CD14-positive monocyte (primary cell): ENCODE data around the gene ADAMTSL3. TPM values are rescaled to one million over a fixed set of nuclear protein-coding genes. Genes with fewer than 3 reads are reported as not detected.

Experiments used
- DNase-seq, 3 donors: peaks; one replicate each; pipeline ENCODE4 v3.0.0-alpha.2; 2011 to 2022
- H2AFZ ChIP-seq: 2 replicates; pipeline ENCODE4 v1.6.0; 2012; ENCODE audit warnings: mild to moderate bottlenecking, low read depth, low read length, inconsistent platforms; ENCODE audit not compliant: insufficient read depth, poor library complexity, severe bottlenecking
- H3K27ac ChIP-seq, 2 donors: 1 replicate in 1 of 2; 2 replicates in 1 of 2; pipeline ENCODE4 v1.5.1; 2012 to 2013; ENCODE audit warnings: low read length in 2 of 2, control low read depth in 1 of 2, inconsistent platforms in 1 of 2, low read depth in 1 of 2, mild to moderate bottlenecking in 1 of 2
- H3K27me3 ChIP-seq, 2 donors: one replicate each; pipeline versions ENCODE4 v1.6.0 to v1.6.1; 2011 to 2013; ENCODE audit warnings: low read length in 2 of 2; ENCODE audit not compliant: control insufficient read depth in 2 of 2, insufficient read depth in 2 of 2
- H3K36me3 ChIP-seq, 2 donors: replicated peaks in 1 of 2; 1 replicate in 1 of 2; 2 replicates in 1 of 2; pipeline versions ENCODE4 v1.5.1 to v1.6.1; 2012 to 2013; ENCODE audit warnings: low read length in 2 of 2, control low read depth in 1 of 2, inconsistent platforms in 1 of 2, mild to moderate bottlenecking in 1 of 2; ENCODE audit not compliant: insufficient read depth in 2 of 2, control insufficient read depth in 1 of 2
- H3K4me1 ChIP-seq, 2 donors: 1 replicate in 1 of 2; 2 replicates in 1 of 2; pipeline versions ENCODE4 v1.5.1 to v1.6.1; 2012 to 2013; ENCODE audit warnings: low read length in 2 of 2, control low read depth in 1 of 2, inconsistent platforms in 1 of 2, mild to moderate bottlenecking in 1 of 2, moderate library complexity in 1 of 2; ENCODE audit not compliant: insufficient read depth in 2 of 2, control insufficient read depth in 1 of 2
- H3K4me2 ChIP-seq: replicated peaks from 2 replicates; pipeline ENCODE3; 2012; ENCODE audit warnings: low read length, moderate library complexity, mild to moderate bottlenecking; ENCODE audit not compliant: poor library complexity, severe bottlenecking; ENCODE audit errors: extremely low read depth
- H3K4me3 ChIP-seq, 3 experiments: fragments of 200-600 bp in 1 of 3; sonication (generic) in 1 of 3; replicated peaks in 1 of 3; 1 replicate in 2 of 3; 2 replicates in 1 of 3; pipeline ENCODE4 v1.5.1; 2011 to 2013; ENCODE audit warnings: low read length in 3 of 3, mild to moderate bottlenecking in 3 of 3, control low read depth in 2 of 3, low read depth in 2 of 3, inconsistent platforms in 1 of 3, moderate library complexity in 1 of 3
- H3K79me2 ChIP-seq: 2 replicates; pipeline ENCODE4 v1.6.0; 2012; ENCODE audit warnings: mild to moderate bottlenecking, control low read depth, inconsistent platforms, low read length, moderate library complexity; ENCODE audit not compliant: insufficient read depth
- H3K9ac ChIP-seq: 2 replicates; pipeline ENCODE4 v1.6.0; 2017; ENCODE audit warnings: low read length, mild to moderate bottlenecking; ENCODE audit not compliant: insufficient read depth, poor library complexity, severe bottlenecking
- H3K9me3 ChIP-seq, 2 donors: replicated peaks in 1 of 2; 1 replicate in 1 of 2; 2 replicates in 1 of 2; pipeline versions ENCODE4 v1.5.1 to v1.6.1; 2012 to 2013; ENCODE audit warnings: low read length in 2 of 2, control low read depth in 1 of 2; ENCODE audit not compliant: control insufficient read depth in 1 of 2, insufficient read depth in 1 of 2
- H4K20me1 ChIP-seq: 2 replicates; pipeline ENCODE4 v1.6.0; 2012; ENCODE audit warnings: mild to moderate bottlenecking, low read length, control low read depth, moderate library complexity; ENCODE audit not compliant: insufficient read depth
- H3K27ac Mint-ChIP-seq, 7 donors: one replicate each; pipeline ENCODE4 v1.8.0; 2020; ENCODE audit warnings: mild to moderate bottlenecking in 7 of 7, mixed read lengths in 7 of 7, moderate library complexity in 6 of 7, inconsistent platforms in 2 of 7
- H3K27me3 Mint-ChIP-seq, 3 donors: one replicate each; pipeline ENCODE4 v1.8.0; 2021 to 2022; ENCODE audit warnings: low read depth in 3 of 3, mild to moderate bottlenecking in 3 of 3, mixed read lengths in 3 of 3, moderate library complexity in 3 of 3, inconsistent platforms in 1 of 3
- H3K36me3 Mint-ChIP-seq, 2 donors: one replicate each; pipeline ENCODE4 v1.8.0; 2020; ENCODE audit warnings: mixed read lengths in 2 of 2, inconsistent platforms in 1 of 2, mild to moderate bottlenecking in 1 of 2
- H3K4me1 Mint-ChIP-seq: one replicate; pipeline ENCODE4 v1.8.0; 2020; ENCODE audit warnings: mild to moderate bottlenecking, mixed read lengths
- H3K4me3 Mint-ChIP-seq, 2 donors: one replicate each; pipeline ENCODE4 v1.8.0; 2020; ENCODE audit warnings: mild to moderate bottlenecking in 2 of 2, mixed read lengths in 2 of 2, moderate library complexity in 1 of 2
- H3K9me3 Mint-ChIP-seq, 7 donors: one replicate each; pipeline ENCODE4 v1.8.0; 2020 to 2022; ENCODE audit warnings: mixed read lengths in 7 of 7, mild to moderate bottlenecking in 6 of 7, moderate library complexity in 6 of 7, inconsistent platforms in 2 of 7
- WGBS: methylation state at CpG from one replicate; pipeline ENCODE4 v1.1.5; 2013; ENCODE audit warnings: missing lambda C conversion rate; ENCODE audit not compliant: insufficient coverage; 5-methylcytosine and 5-hydroxymethylcytosine counted together
- intact Hi-C, 2 donors: fragments of 100-400 bp; cut with micrococcal nuclease; formaldehyde crosslinking; loops; one replicate each; pipeline versions ENCODE4 v1.15.0 to v1.15.1; 2023
- polyA plus RNA-seq, 3 donors: library from polyadenylated mRNA; depleted of rRNA in 1 of 3; unstranded in 2 of 3; stranded (reverse) in 1 of 3; fragments of 300-500 nt in 2 of 3; fragments of >200 nt in 1 of 3; fragmentation: Illumina TruSeq in 2 of 3; gene quantifications; 1 replicate in 2 of 3; 2 replicates in 1 of 3; pipeline ENCODE4 v1.2.3, GENCODE V29; 2012 to 2021
- TF ChIP-seq, protein P1 (sequence below): fragments of 200-600 bp; IDR thresholded peaks from one replicate; pipeline ENCODE4 v1.8.0; 2022; ENCODE audit warnings: antibody characterized with exemption, mild to moderate bottlenecking

The ADAMTSL3 gene
- polyA plus RNA-seq, 3 donors = not detected

DNA sequence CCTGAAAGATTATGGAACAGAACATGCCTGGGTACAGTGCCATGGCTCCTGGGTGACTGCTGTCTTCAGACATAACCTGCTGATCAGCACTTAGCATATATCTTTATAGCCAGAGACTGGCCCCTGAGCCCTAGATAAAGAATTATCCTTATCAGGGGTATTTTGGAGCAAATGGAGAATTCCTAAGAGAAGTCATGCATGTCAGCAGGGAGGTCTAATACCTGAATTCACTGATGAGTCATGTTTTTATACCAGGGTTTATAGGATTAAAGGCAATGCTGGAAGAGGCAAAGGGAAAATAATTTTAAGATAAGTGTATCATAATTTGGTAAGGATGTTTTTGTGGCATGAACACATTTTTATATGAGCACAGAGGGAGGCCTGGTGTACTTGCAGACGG is 159.8 kb downstream of the ADAMTSL3 start:
- Histone ChIP-seq H3K36me3 (no peaks in the 10 kb centered on the region), H2AFZ (no peak overlapping the region), H3K4me2 (no peak overlapping the region), H3K4me3 (no peak overlapping the region), H3K9me3 (no peaks in the 10 kb centered on the region), H4K20me1 (no peaks in the 10 kb centered on the region), H3K4me1 (no peaks in the 10 kb centered on the region), H3K79me2 (no peaks in the 10 kb centered on the region), H3K27me3 (no peaks in the 10 kb centered on the region), H3K9ac (no peak overlapping the region), H3K27ac (no peak overlapping the region)
- intact Hi-C loops = no loop called here
- no peak overlapping the region for H3K27ac Mint-ChIP-seq
- peaks cover 0 to 4% (median 1%) of the 10 kb centered on the region in 7 donors for H3K9me3 Mint-ChIP-seq
- DNase-seq = no peak
- H3K4me3 Mint-ChIP-seq = no peak overlapping the region
- H3K27me3 Mint-ChIP-seq = peaks cover 0 to 3% (median 3%) of the 10 kb centered on the region in 3 donors
- no peaks in the 10 kb centered on the region for H3K4me1 Mint-ChIP-seq
- no peaks in the 10 kb centered on the region for H3K36me3 Mint-ChIP-seq
- WGBS = no CpG with 5 or more reads among the region's 1 CpG
- TF ChIP-seq, protein P1, sequence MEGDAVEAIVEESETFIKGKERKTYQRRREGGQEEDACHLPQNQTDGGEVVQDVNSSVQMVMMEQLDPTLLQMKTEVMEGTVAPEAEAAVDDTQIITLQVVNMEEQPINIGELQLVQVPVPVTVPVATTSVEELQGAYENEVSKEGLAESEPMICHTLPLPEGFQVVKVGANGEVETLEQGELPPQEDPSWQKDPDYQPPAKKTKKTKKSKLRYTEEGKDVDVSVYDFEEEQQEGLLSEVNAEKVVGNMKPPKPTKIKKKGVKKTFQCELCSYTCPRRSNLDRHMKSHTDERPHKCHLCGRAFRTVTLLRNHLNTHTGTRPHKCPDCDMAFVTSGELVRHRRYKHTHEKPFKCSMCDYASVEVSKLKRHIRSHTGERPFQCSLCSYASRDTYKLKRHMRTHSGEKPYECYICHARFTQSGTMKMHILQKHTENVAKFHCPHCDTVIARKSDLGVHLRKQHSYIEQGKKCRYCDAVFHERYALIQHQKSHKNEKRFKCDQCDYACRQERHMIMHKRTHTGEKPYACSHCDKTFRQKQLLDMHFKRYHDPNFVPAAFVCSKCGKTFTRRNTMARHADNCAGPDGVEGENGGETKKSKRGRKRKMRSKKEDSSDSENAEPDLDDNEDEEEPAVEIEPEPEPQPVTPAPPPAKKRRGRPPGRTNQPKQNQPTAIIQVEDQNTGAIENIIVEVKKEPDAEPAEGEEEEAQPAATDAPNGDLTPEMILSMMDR = no peak

DNA sequence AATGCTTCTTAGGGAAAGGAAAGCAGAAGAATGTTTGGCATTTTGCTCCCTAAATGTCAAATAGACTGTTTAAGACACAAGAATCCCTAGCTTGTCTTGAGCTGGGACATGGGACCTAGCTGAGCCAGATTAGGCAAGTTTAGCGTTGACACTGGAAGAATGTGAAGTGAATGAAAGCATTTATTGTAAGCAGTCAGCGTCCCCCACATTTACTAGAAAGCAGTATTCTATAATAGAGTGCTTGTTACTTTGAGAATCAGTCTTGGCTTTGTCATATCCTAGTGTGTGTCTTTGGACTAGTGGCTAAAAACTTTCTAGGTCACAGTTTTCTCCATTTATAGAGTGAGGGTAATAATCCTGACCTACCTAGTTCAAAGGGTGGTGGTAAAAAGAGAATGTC is 161.6 kb downstream of the ADAMTSL3 start:
- Mint-ChIP-seq H3K4me1 (no peaks in the 10 kb centered on the region), H3K9me3 (peaks cover 0 to 5% (median 0%) of the 10 kb centered on the region in 7 donors), H3K4me3 (no peak overlapping the region), H3K27me3 (peaks cover 0 to 3% (median 1%) of the 10 kb centered on the region in 3 donors), H3K27ac (no peak overlapping the region), H3K36me3 (no peaks in the 10 kb centered on the region)
- Histone ChIP-seq H3K9me3 (no peaks in the 10 kb centered on the region), H4K20me1 (no peaks in the 10 kb centered on the region), H3K27me3 (no peaks in the 10 kb centered on the region), H3K4me3 (no peak overlapping the region), H3K36me3 (no peaks in the 10 kb centered on the region), H3K4me2 (no peak overlapping the region), H3K27ac (no peak overlapping the region), H2AFZ (no peak overlapping the region), H3K4me1 (no peaks in the 10 kb centered on the region), H3K79me2 (no peaks in the 10 kb centered on the region), H3K9ac (no peak overlapping the region)
- TF ChIP-seq, protein P1 = no peak
- intact Hi-C loops = no loop called here
- no peak for DNase-seq
- no CpG with 5 or more reads among the region's 2 CpGs for WGBS
